Ascending aorta (tissue), 2 donors: ENCODE data around the gene RAD51B. TPM values are rescaled to one million over a fixed set of nuclear protein-coding genes. Genes with fewer than 3 reads are reported as not detected.

Experiments used
- DNase-seq, 2 donors: peaks; one replicate each; pipeline ENCODE4 v3.0.0-alpha.2; 2019; ENCODE audit warnings: low spot score in 2 of 2
- H3K27ac ChIP-seq, 2 donors: fragments of 200-600 bp; sonication (generic); one replicate each; pipeline ENCODE4 v1.5.1; 2016 to 2017; ENCODE audit warnings: mild to moderate bottlenecking in 1 of 2
- H3K27me3 ChIP-seq: fragments of 200-600 bp; sonication (generic); one replicate; pipeline ENCODE4 v1.5.1; 2017
- H3K36me3 ChIP-seq, 2 donors: fragments of 200-600 bp; sonication (generic); one replicate each; pipeline ENCODE4 v1.5.1; 2016
- H3K4me1 ChIP-seq, 2 donors: fragments of 200-600 bp; sonication (generic); one replicate each; pipeline ENCODE4 v1.5.1; 2016 to 2017; ENCODE audit warnings: mild to moderate bottlenecking in 1 of 2
- H3K4me3 ChIP-seq, 2 donors: fragments of 200-600 bp; sonication (generic); one replicate each; pipeline ENCODE4 v1.5.1; 2016 to 2017; ENCODE audit warnings: mild to moderate bottlenecking in 1 of 2
- H3K9me3 ChIP-seq, 2 donors: fragments of 200-600 bp; sonication (generic); one replicate each; pipeline ENCODE4 v1.5.1; 2016
- intact Hi-C: fragments of 100-400 bp; cut with DNase I; formaldehyde crosslinking; loops from one replicate; pipeline ENCODE4 v1.15.1; 2023
- total RNA-seq: library from RNA; depleted of rRNA; stranded (reverse); fragments of >200 nt; gene quantifications from one replicate; pipeline ENCODE4 v1.1.0, GENCODE V29; 2016
- TF ChIP-seq, protein P1 (sequence below), 3 experiments: fragments of 200-600 bp in 2 of 3; fragments of 450-650 bp in 1 of 3; sonication (generic) in 2 of 3; IDR thresholded peaks; one replicate each; pipeline ENCODE4 v1.5.1; 2016 to 2019; ENCODE audit warnings: antibody characterized with exemption in 3 of 3, mild to moderate bottlenecking in 1 of 3, moderate library complexity in 1 of 3

The RAD51B gene
- total RNA-seq, 1 donor from 2014 or later = not detected

DNA sequence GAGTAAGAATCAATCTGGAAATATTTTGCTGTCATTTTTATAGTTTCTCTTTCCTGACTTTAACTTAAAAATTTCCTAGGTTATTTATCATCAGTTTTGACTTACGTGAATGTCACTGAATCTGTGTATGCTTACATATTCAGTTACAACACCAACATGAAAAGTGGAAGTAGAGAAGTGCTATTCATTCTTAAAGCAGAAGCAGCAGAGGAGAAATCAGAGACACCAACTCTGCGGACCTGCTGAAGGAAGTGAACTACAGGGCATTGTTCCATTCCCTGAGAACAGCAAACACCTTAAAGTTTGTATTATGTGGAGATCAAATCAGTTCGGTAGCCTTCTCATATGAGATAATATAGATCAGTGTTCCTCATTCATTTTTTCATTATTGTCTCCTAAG is 34.1 kb downstream of the RAD51B start:
- Histone ChIP-seq H3K27me3 (no peaks in the 10 kb centered on the region), H3K4me3 (no peak overlapping the region), H3K27ac (no peak overlapping the region), H3K9me3 (no peaks in the 10 kb centered on the region), H3K36me3 (no peaks in the 10 kb centered on the region), H3K4me1 (no peaks in the 10 kb centered on the region)
- DNase-seq = no peak
- TF ChIP-seq, protein P1, sequence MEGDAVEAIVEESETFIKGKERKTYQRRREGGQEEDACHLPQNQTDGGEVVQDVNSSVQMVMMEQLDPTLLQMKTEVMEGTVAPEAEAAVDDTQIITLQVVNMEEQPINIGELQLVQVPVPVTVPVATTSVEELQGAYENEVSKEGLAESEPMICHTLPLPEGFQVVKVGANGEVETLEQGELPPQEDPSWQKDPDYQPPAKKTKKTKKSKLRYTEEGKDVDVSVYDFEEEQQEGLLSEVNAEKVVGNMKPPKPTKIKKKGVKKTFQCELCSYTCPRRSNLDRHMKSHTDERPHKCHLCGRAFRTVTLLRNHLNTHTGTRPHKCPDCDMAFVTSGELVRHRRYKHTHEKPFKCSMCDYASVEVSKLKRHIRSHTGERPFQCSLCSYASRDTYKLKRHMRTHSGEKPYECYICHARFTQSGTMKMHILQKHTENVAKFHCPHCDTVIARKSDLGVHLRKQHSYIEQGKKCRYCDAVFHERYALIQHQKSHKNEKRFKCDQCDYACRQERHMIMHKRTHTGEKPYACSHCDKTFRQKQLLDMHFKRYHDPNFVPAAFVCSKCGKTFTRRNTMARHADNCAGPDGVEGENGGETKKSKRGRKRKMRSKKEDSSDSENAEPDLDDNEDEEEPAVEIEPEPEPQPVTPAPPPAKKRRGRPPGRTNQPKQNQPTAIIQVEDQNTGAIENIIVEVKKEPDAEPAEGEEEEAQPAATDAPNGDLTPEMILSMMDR (IDR thresholded peaks at IDR 0.05) = no peak
- intact Hi-C loops = no loop called here

DNA sequence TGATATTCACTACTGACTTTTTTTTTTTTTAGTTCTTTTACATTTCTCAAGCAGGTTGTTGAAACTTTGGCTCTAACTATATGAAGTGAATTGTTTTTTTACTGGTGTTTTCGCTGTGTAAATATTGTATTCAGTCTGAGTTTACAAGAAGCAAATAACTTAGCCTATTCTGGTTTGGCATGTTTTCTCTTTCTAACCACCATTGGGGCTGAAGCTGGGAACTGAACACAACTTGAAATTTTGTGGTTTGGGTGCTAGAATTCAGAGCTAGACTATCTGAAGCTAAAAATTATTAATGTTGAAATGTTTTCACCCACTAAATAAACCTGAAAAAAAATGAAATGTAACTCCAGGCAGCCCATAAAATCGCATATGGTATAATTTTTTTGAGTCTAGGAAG is 37.2 kb downstream of the RAD51B start:
- Histone ChIP-seq H3K4me1 (no peaks in the 10 kb centered on the region), H3K27ac (no peak overlapping the region), H3K9me3 (no peaks in the 10 kb centered on the region), H3K36me3 (no peaks in the 10 kb centered on the region), H3K4me3 (no peak overlapping the region), H3K27me3 (no peaks in the 10 kb centered on the region)
- no peak for DNase-seq
- TF ChIP-seq, protein P1 (IDR thresholded peaks at IDR 0.05) = no peak
- intact Hi-C loops = no loop called here

DNA sequence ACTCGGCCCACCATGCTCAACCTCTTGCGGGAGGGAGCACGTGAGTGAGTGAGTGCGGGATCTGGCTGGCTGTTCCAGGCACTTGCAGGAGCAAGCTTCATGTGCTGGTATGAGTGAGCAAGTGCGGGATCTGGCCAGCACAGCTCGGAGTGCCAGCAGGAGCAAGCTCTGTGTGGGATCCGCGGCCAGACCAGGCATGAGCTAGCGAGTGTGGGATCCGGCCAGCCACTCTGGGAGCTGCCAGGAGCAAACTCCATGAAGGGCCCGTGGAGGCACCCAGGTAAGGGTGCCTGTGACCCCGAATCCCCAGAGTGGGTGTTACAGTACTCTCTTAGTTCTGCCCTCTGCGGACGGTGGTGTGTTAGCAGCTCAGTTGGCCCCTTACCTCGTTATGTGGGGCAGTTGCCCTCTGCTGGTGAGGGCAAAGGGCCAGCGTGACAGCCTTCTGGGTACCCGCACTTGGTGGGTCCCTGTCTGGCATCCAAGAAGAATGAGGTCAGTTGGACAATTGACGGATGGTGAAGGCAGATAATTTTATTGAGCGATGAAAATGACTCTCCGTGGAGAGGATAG is 38.3 kb downstream of the RAD51B start:
- TF ChIP-seq, protein P1 (IDR thresholded peaks at IDR 0.05) = no peak
- no peaks in the 10 kb centered on the region for H3K9me3 ChIP-seq
- H3K4me3 ChIP-seq = no peak overlapping the region
- no peak overlapping the region for H3K27ac ChIP-seq
- no peaks in the 10 kb centered on the region for H3K4me1 ChIP-seq
- H3K36me3 ChIP-seq = no peaks in the 10 kb centered on the region
- intact Hi-C loops = no loop called here
- H3K27me3 ChIP-seq = no peaks in the 10 kb centered on the region
- DNase-seq = no peak

DNA sequence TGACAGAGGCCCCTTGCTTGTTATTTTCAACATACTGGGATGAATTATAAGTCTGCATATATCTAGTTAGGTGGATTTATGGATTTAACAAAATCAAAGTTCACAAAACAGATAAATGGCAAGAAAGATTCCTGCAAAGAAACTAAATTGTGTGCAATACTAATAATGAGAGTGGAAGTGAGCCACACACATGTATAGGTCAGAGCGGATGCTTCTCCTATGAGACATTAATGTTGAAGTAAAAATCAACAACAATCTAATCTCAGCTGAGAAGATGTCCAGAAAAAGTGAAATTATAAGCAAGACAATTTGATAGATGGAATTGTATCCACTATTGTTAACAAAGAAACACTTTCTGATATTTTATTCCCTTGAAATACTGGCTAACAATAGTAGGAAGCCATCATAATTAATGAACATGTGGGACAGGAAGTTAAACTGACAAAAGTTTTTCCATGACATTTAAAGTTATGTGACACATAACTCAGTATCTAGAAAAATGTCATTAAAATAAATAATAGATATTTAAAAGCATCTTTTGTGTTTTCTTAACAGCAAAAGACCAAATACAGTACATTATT is 39.7 kb downstream of the RAD51B start:
- Histone ChIP-seq H3K36me3 (no peaks in the 10 kb centered on the region), H3K27me3 (no peaks in the 10 kb centered on the region), H3K9me3 (no peaks in the 10 kb centered on the region), H3K27ac (no peak overlapping the region), H3K4me3 (no peak overlapping the region), H3K4me1 (no peaks in the 10 kb centered on the region)
- TF ChIP-seq, protein P1 (IDR thresholded peaks at IDR 0.05) = no peak
- intact Hi-C loops = no loop called here
- DNase-seq = no peak

DNA sequence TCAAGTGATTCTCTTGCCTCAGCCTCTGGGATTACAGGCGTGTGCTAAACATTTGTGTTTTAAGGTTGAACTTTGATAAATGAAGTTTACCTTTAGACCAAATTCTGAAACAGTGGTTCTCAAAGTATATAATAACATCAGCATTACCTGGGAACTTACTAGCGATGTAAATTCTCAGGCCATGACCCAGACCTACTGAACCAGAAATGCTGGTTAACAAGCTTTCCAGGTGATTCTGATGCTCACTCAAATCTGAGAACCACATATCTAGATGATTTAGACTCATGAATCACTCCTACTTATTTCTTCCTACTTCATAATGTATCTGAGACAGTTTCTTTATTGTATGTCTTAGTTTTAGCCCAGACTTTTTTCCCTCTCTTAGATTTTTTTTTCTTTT is 43.6 kb downstream of the RAD51B start:
- TF ChIP-seq, protein P1 (IDR thresholded peaks at IDR 0.05) = no peak
- H3K4me3 ChIP-seq = no peak overlapping the region
- H3K36me3 ChIP-seq = no peaks in the 10 kb centered on the region
- no peaks in the 10 kb centered on the region for H3K9me3 ChIP-seq
- no peaks in the 10 kb centered on the region for H3K27me3 ChIP-seq
- DNase-seq = no peak
- no peaks in the 10 kb centered on the region for H3K4me1 ChIP-seq
- intact Hi-C loops = no loop called here
- no peak overlapping the region for H3K27ac ChIP-seq
